ENCODE results near the gene ENPEP.
"Not testable (repeated sequence)": the region's sequence is repeated elsewhere in the genome, so short reads cannot be mapped to it uniquely, and the experiment has no call there.

The ENPEP gene

DNA sequence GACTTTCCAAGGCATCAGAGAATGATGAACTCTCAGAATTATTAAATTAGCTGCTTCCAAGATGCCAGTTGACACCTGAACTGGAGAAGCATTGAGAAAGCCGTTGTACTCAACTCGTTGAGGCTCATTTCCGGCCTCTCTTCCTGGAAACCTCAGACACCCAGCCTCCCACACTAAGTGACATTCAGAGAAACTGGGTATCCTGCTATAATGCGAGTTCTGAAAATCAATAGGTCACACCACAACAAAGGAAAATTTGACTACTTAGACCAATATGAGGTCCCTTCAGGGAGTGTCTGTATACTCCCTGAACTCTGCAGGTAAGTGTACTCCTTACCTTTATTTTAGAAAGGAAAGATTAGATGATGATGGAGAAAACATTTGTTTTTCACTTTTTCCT, 51.2 kb downstream of the ENPEP start:
- DNase-seq = no peak

DNA sequence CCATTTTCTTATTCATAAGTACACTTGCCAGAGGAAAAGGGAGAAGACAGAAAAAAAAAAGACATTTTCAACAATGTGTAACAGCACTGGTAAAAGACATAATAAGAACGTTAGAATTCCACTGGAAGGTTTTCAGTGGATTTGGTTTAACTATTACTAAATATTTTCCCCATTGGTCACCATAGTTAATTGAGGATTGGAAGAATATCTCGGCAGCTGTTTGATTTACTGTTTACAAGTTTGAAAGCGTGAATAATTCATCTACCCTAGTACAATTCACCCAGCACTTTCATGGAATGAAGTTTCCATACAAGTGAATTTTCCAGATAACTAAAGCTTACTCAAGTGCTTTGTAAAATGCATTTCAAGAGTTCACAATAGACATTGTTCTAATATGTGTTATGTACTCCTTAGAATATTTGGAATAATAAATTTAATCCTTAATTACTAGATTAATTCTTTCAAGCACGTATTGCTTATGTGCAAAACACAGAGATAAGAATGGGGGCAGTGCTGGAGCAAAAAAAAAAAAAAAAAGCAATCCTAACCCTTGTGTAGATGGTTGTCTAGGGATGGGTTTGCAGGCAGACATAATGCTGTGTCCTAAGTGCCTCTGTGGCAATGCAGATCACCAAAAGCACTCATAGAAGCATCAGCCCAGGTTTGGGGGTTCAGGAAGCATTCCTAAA, 57.1 kb downstream of the ENPEP start:
- DNase-seq = no peak

DNA sequence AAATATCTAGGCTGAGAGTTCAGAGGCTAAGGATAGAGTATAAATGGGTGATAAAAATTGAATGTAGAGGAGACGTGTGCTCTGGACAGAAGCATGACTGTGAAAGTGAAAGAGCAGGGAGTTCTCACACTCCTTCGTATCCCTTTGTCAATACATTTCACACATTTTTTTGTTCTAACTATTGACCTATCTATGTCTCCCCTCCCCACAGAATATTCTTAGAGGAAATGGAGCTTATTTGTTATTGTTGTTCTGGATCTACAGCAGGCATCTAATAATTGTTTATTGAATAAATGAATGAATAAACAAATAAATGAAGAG, 57.6 kb downstream of the ENPEP start:
- DNase-seq = no peak

DNA sequence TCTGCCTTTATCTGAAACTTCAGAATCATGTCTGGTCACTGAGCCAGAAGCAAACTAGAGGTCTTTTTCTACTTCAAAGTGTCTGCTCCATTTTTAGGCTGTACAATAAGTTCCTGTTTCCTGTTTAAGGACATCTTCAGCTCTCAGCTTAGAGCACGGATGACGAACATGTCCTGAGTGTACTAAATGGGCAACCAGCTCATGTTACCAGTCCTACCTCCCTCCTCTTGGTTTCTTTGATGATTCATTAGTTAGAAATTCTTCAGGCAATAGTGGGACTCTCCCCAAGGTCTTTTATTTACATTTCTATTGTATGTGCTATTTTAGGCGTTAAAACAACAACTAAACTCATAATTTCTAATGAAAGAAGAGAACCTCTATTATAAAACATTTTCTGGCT, 58.0 kb downstream of the ENPEP start:
- peak; percentile 49 for DNase-seq

DNA sequence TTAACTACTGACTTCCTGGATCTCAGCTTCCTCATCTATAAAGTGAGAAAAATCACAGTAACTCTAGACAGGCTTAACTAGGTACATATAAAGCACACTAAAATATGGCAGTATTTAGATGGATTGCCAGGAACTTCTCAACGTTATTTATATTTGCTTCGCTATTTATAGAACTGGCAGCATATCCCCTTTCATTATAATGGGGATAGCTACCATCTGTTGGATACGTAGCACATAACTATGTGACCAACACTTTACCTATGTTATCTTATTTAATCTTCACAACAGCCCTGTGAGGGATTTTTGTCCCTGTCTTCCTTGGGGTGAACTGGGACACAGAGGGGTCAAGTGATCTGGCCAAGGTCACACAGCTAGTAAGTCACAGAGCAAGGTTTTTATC, 64.6 kb downstream of the ENPEP start:
- DNase-seq = no peak

DNA sequence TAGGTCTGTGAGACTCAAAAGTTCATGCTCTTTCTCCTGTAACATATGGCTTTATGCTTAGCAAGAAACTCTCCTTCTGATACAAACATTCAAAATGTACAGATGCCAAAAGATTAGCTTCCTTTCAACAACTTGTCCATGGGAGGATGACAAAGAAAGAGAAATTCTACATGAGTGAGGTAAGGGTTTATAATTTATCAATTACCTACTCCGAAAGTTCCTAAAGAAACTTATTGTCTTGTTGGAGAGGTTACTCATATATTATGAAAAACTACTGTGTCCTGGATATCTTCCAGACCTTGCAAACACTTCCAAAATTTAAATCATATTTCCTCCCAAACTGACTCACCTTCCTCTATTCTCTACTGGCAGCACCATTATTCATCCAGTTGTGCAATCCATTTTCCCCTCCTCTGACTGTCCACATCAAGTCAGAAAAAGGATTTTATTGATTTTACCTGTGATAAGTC, 65.1 kb downstream of the ENPEP start:
- DNase-seq = peak; percentile 8

DNA sequence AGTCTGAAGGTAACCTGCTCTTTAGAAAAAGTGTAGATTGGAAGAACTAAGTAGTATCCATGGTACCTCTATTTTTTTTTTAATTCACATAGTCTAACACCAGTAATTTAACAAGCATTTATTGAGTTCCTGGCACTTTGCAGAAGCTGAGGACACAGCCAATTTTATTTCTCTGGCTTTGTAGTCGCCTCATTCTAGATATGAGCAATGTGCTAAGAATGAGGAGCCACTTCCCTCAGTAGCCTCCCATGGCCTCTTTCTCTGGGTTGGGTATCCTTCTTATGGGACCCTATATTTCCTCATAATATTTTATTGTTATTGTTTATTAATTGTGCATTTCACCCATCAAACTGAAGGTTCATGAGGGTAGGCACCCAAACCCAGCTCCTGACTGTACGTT, 67.6 kb downstream of the ENPEP start:
- DNase-seq = no peak

DNA sequence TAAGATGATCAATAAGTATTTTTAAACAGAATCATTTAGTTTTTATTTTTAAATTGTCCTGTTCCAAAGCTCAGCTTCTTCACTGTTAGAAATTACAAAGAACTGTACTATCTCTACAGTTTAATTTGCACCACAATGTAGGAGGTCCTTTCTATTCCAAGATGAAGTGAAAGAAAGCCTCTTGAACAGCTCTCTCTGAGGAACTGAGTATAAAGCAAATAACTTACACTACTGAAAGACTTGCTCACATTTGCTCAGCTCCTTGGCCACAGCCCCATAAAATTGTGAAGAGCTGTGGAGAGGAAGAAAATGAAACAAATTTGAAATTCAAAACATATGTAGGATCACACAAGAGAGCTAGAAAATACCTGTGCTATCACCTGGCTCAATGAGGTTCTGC, 68.6 kb downstream of the ENPEP start:
- DNase-seq = no peak

DNA sequence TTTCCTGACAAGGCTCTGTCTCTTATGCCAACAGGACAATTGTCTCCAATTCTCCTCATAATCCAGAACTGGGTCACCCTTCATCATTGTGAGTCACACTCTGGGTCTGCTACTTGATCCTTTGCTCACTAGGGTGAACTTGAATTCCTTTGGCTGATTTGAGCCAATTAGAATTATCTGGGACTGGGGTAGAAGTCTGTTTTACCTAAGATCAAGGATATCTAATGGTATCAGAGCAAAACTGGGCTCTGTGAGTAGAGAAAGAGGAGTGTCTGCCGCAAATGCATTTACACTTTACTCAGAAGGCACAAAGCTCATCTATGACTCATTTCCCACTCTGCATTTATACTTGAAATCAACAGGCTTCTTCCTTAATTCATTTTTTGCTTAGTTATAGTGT, 74.3 kb downstream of the ENPEP start:
- DNase-seq = no peak

DNA sequence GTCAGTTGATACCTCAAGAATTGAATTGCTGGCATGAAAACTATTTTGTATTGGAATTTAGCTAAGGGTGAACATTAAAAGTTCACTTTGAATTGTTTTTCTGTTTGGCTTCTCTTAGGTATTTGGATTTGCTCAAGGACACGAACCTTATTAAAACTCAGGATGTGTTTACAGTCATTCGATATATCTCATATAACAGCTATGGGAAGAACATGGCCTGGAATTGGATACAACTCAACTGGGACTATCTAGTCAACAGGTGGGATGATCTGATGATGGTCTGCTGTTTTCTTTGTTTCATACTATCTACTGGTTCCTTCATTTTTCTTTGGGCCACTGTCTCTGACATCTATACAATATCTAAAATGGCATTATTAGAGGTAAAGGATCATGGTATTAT, 77.2 kb downstream of the ENPEP start:
- DNase-seq = no peak

DNA sequence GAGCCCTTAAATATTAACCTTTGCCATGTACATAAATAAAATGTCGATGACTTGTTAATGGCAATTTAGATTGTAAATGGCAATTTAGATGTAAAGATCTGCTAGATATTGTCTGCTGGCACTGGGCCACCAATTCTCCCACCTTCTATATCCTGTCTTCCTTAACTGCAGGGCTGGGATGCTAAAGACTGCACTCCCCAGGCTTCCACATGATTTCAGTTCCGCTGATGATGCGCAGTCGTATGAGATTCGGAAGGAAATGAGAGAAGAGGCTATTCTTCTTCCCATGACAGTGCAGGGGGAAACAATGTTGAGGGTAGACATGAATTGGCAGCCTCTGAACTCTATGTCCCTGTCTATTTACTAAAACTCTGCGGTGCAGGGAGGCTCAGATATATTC, 91.3 kb downstream of the ENPEP start:
- no peak for DNase-seq

DNA sequence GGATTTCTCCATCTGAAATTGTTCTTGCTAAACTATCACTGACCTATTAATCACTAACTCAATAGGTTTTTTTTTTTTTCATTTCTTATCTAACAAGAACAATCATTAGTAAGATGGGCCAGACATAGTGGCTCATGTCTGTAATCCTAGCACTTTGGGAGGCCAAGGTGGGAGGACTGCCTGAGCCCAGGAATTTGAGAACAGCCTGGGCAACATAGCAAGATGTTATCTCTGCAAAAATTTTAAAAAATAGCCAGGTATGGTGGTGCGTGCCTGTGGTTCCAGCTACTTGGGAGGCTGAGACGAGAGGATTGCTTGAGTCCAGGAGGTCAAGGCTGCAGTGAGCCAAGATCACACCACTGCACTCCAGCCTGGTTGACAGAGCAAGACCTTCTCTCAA, 100.7 kb downstream of the ENPEP start:
- not testable (repeated sequence) for DNase-seq

DNA sequence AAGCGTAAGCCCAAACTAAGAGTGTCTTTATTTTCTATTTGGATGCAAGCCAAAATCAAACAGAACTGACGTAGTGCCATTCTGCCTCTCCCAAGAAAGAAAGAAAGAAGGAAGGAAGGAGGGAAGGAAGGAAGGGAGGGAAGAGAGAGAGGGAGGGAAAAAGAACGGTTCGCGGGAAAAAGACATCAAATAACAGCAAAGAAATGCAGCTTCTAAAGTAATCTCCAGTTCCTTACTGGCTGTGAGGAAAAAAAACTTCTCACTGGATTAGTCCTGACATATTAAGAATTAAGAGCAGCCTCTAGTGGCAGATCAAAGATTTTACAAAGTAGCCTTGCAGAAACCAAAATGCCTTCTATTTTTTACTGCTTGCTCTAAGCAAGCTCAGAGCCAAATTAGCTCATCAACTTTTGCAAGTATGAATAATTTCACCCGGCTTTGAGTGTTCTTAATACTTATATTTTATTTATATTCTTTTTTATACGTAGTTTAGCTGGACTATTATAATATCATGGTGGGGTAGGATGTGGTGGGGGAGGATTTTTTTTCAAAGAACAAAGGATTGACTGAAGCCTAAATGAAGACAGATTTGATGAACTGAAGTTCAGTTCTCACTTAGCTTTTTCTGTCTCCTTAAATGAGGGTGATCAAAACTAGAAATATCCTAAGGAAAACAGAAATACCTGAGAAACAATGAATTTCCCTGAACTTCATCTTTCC, 110.3 kb downstream of the ENPEP start:
- DNase-seq = peak; percentile 3

DNA sequence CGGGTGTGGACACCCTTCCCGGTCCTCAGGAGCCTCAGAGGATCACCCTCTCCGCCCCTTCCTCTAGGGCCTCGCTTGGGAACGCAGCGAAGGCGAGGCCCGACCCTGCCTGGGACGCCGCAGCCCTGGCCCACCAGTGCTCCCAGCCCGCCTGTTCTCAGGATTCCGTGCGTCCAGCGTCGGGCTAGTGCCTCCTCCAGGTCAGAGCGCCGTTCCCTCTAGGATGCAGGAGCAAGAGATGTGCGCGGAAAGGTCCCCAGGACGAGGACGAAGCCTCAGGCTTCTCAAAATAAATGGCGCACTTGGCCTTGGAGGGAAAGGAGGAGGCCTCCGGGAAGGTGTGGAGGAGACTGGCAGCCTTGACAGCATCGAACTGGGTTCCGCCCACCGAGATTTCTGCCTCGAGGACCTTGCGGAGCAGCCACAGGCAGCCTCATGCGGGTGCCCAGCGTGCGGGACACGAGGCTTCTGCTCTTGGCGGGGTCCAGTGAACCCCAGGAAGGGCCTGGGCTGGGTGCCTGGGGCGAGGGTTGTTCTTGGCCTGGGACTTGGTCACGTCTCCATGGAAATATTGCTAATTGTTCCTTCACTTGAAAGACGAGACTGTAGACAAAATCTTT, 111.8 kb downstream of the ENPEP start:
- DNase-seq = no peak

DNA sequence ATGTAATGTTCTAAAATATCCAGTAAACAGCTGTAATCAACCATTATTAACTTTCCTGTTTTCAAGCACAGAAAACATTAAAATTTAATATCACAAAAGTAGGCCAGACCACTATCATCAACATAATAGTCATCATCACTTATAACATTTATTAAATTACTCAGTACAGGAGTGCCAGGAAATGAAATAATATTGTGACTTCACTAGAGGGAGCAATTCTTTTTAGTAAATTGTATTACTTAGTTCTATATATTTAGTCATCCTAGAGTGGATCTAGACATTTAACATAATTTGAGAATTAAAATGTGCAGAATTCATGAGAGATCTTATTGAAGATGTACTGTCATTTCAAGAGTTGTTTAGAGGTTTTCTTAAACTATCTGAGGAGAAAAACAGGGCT, 113.3 kb downstream of the ENPEP start:
- DNase-seq = no peak

DNA sequence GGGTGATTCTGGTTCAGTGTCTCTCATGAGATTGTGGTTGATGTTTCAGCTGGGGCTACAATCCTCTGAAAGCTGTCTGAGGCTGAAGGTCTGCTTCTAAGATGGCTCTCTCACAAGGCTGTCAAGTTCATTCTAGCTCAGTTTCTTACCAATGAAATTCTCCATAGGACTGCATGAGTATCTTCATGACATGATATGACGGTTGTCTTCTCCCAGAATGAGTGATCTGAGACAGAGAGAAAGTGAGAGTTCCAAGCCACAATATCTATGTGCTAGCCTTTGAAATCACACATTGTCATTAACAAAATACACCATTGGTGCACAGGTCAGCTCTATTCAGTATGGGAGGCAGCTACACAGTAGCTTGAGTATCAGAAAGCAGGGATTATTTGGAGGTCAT, 119.6 kb downstream of the ENPEP start:
- DNase-seq = no peak

DNA sequence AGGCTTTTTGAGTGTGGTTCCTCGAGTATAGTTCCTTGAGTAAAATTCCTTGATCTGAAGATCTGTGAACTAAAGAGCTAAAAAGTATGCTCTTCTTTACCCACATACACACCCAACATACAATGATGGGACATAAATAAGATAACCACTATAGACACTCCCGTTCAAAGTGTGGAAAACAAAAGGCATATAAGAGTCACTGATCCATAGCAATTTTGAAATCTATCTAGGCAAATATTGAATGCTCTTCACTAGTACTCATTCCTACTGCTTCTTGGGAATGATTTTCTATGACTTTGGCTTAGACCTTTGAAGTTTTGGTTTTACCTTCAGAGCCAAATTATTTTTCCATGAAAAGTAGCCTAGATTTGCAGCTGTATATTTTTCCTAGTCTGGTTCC, 120.5 kb downstream of the ENPEP start:
- no peak for DNase-seq

DNA sequence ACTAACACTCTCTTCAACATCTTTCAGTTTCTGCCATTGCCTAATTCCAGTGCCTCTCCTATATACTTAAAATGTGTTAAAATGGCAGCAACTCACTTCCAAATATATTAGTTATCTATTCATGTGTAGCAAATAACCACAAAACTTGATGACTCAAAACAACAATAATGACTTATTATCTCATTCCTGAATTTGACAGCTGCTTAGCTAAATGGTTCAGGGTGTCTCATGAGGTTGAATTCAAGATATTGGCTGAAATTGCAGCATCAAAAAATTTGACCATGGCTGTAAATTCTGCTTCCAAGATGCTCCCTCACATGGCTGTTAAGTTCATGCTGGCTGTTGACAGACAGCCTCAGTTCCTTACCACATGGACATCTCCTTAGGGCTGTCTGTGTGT, 121.6 kb downstream of the ENPEP start:
- DNase-seq = no peak

DNA sequence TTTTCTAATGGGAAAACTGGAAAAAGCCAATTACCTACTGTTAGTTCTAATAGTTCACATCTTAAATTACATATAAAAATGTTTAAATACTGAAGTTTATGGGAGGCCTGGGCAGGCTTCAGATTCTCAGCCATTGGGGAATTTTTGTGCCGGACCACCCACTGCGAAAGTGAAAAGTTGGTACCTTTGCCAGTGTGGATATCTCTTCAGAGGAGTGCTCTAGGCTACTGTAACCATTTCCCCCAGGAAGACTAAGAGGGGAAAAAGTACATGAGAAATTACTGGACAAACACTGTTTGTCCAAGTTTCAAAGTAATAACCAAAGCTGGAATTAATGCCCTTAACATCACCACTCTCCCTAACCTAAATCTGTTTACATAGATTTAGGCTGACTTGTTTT, 126.1 kb downstream of the ENPEP start:
- no peak for DNase-seq

DNA sequence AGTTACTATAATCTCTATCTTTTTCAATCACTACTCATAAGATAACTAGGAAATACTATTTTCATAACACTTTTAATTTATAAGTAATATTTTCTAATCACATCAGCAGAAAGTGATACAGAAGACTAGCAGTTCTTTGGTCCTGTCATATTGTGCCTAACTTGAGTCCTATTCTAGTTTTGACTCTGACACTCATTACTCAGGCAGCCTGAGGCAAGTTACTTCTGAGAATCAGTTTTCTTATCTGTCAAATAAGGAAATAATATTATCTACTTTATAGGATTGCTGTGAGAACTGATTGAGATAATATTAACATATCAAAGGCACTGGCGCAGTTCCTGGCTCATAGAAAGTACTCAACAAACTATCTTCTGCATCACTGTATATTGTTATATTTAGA, 129.1 kb downstream of the ENPEP start:
- DNase-seq = no peak

DNA sequence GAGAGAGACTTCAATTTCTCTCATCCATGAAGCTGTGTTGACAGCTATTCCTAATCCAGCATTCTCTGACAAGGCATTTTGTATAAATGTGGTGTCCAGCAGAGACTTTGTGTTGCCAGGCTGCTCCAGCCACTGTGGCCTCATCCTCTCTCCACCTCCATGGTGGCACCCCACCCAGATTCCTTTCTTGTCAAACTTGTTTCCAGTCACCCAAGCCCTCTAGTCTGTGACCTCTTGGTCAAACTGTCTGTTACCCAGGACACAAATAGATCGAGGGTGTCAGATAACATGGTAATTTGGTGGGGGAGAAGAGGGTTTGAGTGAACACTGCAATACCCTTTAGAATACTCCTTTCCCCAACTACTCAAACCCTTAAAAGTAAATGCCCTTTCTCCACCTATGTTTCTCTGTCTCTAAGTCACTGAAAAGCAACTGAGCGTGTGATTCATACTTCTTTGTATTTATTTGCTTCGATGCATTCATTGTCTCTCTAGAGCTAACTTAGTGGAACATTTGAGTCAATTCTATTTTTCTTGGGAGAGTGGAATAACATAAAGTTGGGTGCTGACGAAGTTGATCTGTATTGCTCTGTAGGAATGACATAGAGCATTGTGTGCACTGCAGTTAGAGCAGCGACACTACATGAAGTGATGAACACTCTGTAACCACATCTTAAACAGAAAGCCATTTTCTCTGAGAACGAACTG, 133.2 kb downstream of the ENPEP start:
- DNase-seq = no peak

DNA sequence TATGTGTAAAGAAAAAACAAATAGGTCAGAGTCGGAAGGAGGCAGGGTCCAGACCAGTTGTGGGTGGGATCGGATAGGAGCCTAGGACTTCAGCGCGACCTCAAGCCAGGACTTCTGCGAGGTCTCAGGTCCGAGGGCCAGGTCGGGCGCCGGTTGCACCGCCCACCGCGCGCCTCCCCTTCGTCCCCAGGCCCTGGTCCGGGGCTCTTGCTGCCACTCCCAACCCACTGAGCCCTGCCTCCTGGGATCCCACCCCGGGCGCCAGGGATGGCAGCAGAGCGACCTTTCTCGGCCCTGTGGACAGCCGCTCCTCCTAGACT, 134.6 kb downstream of the ENPEP start:
- DNase-seq = no peak

DNA sequence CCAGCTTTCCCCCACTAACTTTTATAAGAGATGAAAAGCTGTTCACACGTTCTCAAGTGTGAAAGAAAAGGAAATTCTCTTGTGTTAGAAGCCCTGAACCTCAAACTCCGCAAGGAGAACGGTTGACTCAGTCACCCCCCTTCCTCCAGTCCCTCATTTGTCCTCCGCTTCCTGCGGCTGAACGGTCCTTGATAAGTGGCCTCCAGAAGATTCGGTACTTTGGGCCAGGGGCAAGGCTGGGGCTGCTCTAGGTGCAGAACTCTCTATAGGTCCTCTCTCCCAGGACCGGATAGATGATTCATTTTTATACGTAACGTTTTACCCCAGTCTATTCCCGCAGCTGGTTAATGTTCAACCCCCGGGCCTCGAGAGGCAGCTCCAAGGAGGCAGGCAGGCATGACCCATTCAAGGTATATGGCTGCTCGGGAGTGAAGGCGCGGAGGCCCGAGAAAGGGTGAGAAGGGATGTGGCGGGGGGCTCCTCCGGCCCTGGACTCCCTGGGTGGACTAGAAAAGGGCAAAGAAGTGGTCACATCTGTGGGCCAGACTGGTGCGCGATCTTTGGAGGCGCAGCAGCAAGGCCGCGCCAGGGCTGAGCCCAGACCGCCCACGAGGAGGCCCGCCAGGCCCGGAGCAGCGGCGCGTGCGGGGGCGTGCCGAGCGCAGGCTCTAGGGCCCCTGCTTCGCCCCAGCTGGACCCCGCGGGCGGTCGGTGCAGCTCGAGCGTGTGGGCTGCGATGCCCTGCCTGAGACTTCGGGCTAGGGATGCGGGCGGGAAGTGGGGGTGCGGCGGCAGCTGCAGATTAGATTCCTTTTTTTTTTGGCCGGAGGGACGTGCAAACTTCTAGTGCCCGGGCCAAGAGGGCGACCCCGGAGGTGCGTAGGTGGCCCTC, 135.2 kb downstream of the ENPEP start:
- DNase-seq = no peak

Measured in amniotic stem cell (primary cell).